Vagina (tissue), 2 donors: ENCODE measurements around the gene TNFAIP8L1. TPM values are rescaled to one million over a fixed set of nuclear protein-coding genes. Genes with fewer than 3 reads are reported as not detected.

Experiments used
- DNase-seq, 2 donors: peaks; one replicate each; pipeline ENCODE4 v3.0.0-alpha.2; 2017; ENCODE audit errors: extremely low spot score in 2 of 2
- H3K27ac ChIP-seq: fragments of 200-600 bp; sonication (generic); one replicate; pipeline ENCODE4 v1.5.1; 2019
- H3K27me3 ChIP-seq: fragments of 200-600 bp; sonication (generic); one replicate; pipeline ENCODE4 v1.5.1; 2019
- H3K36me3 ChIP-seq, 2 donors: fragments of 200-600 bp; sonication (generic); one replicate each; pipeline ENCODE4 v1.5.1; 2017 to 2019
- H3K4me1 ChIP-seq: fragments of 200-600 bp; sonication (generic); one replicate; pipeline ENCODE4 v1.5.1; 2019
- H3K4me3 ChIP-seq, 2 donors: fragments of 200-600 bp; sonication (generic); 1 replicate in 1 of 2; 2 replicates in 1 of 2; pipeline ENCODE4 v1.5.1; 2016 to 2019
- H3K9me3 ChIP-seq: fragments of 200-600 bp; sonication (generic); one replicate; pipeline ENCODE4 v1.5.1; 2019
- POLR2A ChIP-seq, 2 donors: fragments of 450-650 bp; IDR thresholded peaks; one replicate each; pipeline ENCODE4 v1.6.1; 2017; ENCODE audit warnings: antibody characterized with exemption in 2 of 2, mild to moderate bottlenecking in 2 of 2, moderate library complexity in 2 of 2
- POLR2AphosphoS5 ChIP-seq, 2 donors: sonication (generic); formaldehyde crosslinking; IDR thresholded peaks; one replicate each; pipeline ENCODE4 v1.9.0; 2017; ENCODE audit warnings: antibody characterized with exemption in 2 of 2, mild to moderate bottlenecking in 2 of 2, low read depth in 1 of 2; ENCODE audit not compliant: insufficient read depth in 1 of 2
- intact Hi-C: fragments of 100-400 bp; cut with DNase I; formaldehyde crosslinking; loops from one replicate; pipeline ENCODE4 v1.15.1; 2023
- total RNA-seq: library from RNA; depleted of rRNA; stranded (reverse); fragments of >200 nt; gene quantifications from one replicate; pipeline ENCODE4 v1.2.3, GENCODE V29; 2016
- TF ChIP-seq, protein P1 (sequence below), 3 experiments: fragments of 450-650 bp in 2 of 3; fragments of 200-600 bp in 1 of 3; sonication (generic) in 1 of 3; IDR thresholded peaks; one replicate each; pipeline ENCODE4 v1.5.1; 2017 to 2019; ENCODE audit warnings: antibody characterized with exemption in 3 of 3, mild to moderate bottlenecking in 2 of 3, moderate library complexity in 2 of 3

Gene TNFAIP8L1
- total RNA-seq, 1 donor from 2014 or later: 13.0 TPM

- DNase-seq: no peak
- no peak for TF ChIP-seq POLR2A (IDR thresholded peaks at IDR 0.05)
- TF ChIP-seq, protein P1, sequence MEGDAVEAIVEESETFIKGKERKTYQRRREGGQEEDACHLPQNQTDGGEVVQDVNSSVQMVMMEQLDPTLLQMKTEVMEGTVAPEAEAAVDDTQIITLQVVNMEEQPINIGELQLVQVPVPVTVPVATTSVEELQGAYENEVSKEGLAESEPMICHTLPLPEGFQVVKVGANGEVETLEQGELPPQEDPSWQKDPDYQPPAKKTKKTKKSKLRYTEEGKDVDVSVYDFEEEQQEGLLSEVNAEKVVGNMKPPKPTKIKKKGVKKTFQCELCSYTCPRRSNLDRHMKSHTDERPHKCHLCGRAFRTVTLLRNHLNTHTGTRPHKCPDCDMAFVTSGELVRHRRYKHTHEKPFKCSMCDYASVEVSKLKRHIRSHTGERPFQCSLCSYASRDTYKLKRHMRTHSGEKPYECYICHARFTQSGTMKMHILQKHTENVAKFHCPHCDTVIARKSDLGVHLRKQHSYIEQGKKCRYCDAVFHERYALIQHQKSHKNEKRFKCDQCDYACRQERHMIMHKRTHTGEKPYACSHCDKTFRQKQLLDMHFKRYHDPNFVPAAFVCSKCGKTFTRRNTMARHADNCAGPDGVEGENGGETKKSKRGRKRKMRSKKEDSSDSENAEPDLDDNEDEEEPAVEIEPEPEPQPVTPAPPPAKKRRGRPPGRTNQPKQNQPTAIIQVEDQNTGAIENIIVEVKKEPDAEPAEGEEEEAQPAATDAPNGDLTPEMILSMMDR (IDR thresholded peaks at IDR 0.05): no peak
- TF ChIP-seq POLR2AphosphoS5 (IDR thresholded peaks at IDR 0.05; ENCODE audit: insufficient read depth in 1 of 2, low read depth in 1 of 2): no peak
- Histone ChIP-seq H3K4me3 (no peak overlapping the region), H3K27me3 (no peaks in the 10 kb centered on the region), H3K36me3 (peaks cover 9 to 28% of the 10 kb centered on the region in 2 donors), H3K27ac (no peak overlapping the region), H3K9me3 (no peaks in the 10 kb centered on the region), H3K4me1 (no peaks in the 10 kb centered on the region)
- intact Hi-C loops: no loop called here
Measured at GRCh38 chr19:4654437-4655361, 15.4 kb downstream of the TNFAIP8L1 start.

- TF ChIP-seq POLR2AphosphoS5 (IDR thresholded peaks at IDR 0.05; ENCODE audit: insufficient read depth in 1 of 2, low read depth in 1 of 2): no peak
- no peak for TF ChIP-seq POLR2A (IDR thresholded peaks at IDR 0.05)
- TF ChIP-seq, protein P1 (IDR thresholded peaks at IDR 0.05): no peak
- no peaks in the 10 kb centered on the region for H3K27me3 ChIP-seq
- H3K4me1 ChIP-seq: no peaks in the 10 kb centered on the region
- no peak overlapping the region for H3K4me3 ChIP-seq
- intact Hi-C loops: no loop called here
- peaks cover 9 to 36% of the 10 kb centered on the region in 2 donors for H3K36me3 ChIP-seq
- no peaks in the 10 kb centered on the region for H3K9me3 ChIP-seq
- H3K27ac ChIP-seq: no peak overlapping the region
- no peak for DNase-seq
Measured at GRCh38 chr19:4656102-4656501, 16.8 kb downstream of the TNFAIP8L1 start.

DNA sequence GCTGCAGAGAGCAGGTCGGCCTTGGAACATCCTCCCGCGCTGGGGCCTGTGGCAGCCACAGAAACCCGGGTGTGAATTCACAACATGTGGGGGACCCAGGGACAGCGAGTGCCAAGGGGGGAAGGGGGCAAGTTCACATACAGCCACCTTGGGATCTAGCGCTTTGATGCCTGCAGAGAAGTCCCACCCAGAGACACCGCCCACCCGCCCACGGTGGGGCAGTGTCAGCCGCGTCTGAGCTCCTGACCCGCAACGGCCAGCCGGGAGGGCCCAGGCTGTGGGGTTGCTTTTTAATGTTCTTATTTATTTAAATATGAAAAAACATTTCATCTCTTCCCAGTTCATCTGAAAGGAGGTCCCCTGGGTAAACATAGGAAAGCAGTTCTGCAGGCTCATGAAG, 17.9 kb downstream of the TNFAIP8L1 start:
- H3K36me3 ChIP-seq: peaks cover 9 to 48% of the 10 kb centered on the region in 2 donors

GRCh38 chr19:4657835-4658234, 18.5 kb downstream of the TNFAIP8L1 start:
- H3K27ac ChIP-seq: no peak overlapping the region
- H3K4me1 ChIP-seq: no peaks in the 10 kb centered on the region
- no peaks in the 10 kb centered on the region for H3K9me3 ChIP-seq
- intact Hi-C loops: no loop called here
- no peak overlapping the region for H3K4me3 ChIP-seq
- no peaks in the 10 kb centered on the region for H3K27me3 ChIP-seq
- no peak for DNase-seq
- TF ChIP-seq POLR2A (IDR thresholded peaks at IDR 0.05): no peak
- peaks cover 9 to 54% of the 10 kb centered on the region in 2 donors for H3K36me3 ChIP-seq

More for the DNA sequence above, 17.9 kb downstream of the TNFAIP8L1 start:
- intact Hi-C loops: no loop called here
- H3K27ac ChIP-seq: no peak overlapping the region
- no peak for DNase-seq
- H3K4me1 ChIP-seq: no peaks in the 10 kb centered on the region
- no peaks in the 10 kb centered on the region for H3K27me3 ChIP-seq
- TF ChIP-seq POLR2A (IDR thresholded peaks at IDR 0.05) (no peak), POLR2AphosphoS5 (IDR thresholded peaks at IDR 0.05; ENCODE audit: insufficient read depth in 1 of 2, low read depth in 1 of 2) (no peak)
- TF ChIP-seq, protein P1 (IDR thresholded peaks at IDR 0.05): no peak
- H3K9me3 ChIP-seq: no peaks in the 10 kb centered on the region
- H3K4me3 ChIP-seq: no peak overlapping the region

GRCh38 chr19:4660181-4660791, 21.0 kb downstream of the TNFAIP8L1 start:
- H3K27me3 ChIP-seq: no peaks in the 10 kb centered on the region
- no peak for DNase-seq
- H3K9me3 ChIP-seq: no peaks in the 10 kb centered on the region
- TF ChIP-seq POLR2AphosphoS5 (IDR thresholded peaks at IDR 0.05; ENCODE audit: insufficient read depth in 1 of 2, low read depth in 1 of 2): no peak
- TF ChIP-seq, protein P1 (IDR thresholded peaks at IDR 0.05): no peak
- no peak for TF ChIP-seq POLR2A (IDR thresholded peaks at IDR 0.05)
- peaks cover 9 to 74% of the 10 kb centered on the region in 2 donors for H3K36me3 ChIP-seq
- intact Hi-C loops: no loop called here
- no peak overlapping the region for H3K27ac ChIP-seq
- H3K4me3 ChIP-seq: no peak overlapping the region
- H3K4me1 ChIP-seq: no peaks in the 10 kb centered on the region
